Measurements from ENCODE around the gene CPD. TPM values are rescaled to one million over a fixed set of nuclear protein-coding genes. Genes with fewer than 3 reads are reported as not detected.

Gene CPD
- polyA plus RNA-seq, 1 experiment: 109 TPM

DNA sequence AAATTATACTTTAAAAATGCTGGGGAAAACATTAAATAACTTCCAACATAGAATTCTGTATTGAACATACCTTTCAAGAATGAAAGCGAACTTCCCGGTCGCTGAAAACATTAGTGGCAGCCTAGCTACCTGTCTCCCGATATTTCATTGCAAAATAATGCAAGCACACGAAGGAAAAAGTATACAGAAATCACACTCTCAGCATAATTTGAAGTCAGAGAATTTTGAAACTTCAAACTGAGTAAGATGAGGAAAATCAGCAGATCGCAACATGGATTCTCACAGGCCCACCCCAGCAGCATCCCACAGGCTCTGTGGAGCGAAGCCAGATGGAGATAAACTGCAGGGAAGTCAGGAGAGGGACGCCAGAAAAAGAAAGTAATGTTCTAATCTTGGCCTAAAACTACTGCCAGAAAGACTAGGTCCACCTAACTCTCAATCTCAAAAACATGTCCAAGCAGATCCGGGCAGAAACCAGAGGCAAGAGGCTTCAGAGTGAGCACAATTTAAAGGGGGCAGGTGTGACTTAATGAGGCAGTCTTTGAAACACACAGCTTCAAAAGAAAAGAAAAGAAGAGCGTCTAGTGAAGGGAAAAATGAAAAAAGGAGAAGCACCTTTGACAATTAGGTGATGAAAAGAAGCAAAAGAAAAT is 93.6 kb downstream of the CPD start:
- H3K27ac ChIP-seq (ENCODE audit: low read depth, low read length): no peak overlapping the region
- TF ChIP-seq, protein P1, sequence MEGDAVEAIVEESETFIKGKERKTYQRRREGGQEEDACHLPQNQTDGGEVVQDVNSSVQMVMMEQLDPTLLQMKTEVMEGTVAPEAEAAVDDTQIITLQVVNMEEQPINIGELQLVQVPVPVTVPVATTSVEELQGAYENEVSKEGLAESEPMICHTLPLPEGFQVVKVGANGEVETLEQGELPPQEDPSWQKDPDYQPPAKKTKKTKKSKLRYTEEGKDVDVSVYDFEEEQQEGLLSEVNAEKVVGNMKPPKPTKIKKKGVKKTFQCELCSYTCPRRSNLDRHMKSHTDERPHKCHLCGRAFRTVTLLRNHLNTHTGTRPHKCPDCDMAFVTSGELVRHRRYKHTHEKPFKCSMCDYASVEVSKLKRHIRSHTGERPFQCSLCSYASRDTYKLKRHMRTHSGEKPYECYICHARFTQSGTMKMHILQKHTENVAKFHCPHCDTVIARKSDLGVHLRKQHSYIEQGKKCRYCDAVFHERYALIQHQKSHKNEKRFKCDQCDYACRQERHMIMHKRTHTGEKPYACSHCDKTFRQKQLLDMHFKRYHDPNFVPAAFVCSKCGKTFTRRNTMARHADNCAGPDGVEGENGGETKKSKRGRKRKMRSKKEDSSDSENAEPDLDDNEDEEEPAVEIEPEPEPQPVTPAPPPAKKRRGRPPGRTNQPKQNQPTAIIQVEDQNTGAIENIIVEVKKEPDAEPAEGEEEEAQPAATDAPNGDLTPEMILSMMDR (IDR thresholded peaks at IDR 0.05; ENCODE audit: low read depth, low read length): no peak
- no peak overlapping the region for H3K4me3 ChIP-seq (ENCODE audit: low read depth, low read length)
- ChIA-PET CTCF (no interaction called here), POLR2A (no interaction called here)
- H3K27me3 ChIP-seq (ENCODE audit: control insufficient read depth, insufficient read depth, low read length): no peaks in the 10 kb centered on the region
- no peak for DNase-seq (ENCODE audit: low read depth, low spot score)
- peaks cover under 1% of the 10 kb centered on the region; the same call in 1 of the 2 replicates for H3K9me3 ChIP-seq (ENCODE audit: control insufficient read depth, insufficient read depth, low read length)

DNA sequence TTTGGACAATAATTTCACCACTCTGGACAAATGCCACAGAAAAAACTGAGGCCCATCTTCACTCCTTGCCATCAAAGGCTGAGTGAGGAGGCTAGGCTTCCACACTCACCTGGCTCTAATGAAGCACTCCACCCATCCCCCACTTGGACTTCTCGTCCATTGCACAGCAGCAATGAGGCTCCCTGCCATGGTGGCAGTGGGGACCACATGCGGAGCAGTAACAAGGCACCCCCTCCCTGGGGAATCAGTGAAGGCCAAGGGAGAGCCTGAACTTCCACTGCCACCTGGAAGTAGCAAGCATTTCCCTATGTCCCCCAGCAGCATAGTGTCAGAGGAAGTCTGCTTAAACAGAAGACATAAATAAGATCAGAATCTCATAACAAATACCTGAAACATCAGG is 96.5 kb downstream of the CPD start:
- no peak overlapping the region for H3K27ac ChIP-seq (ENCODE audit: low read depth, low read length)
- H3K4me3 ChIP-seq (ENCODE audit: low read depth, low read length): no peak overlapping the region
- POLR2A ChIA-PET: no interaction called here
- TF ChIP-seq, protein P1 (IDR thresholded peaks at IDR 0.05; ENCODE audit: low read depth, low read length): no peak
- no peaks in the 10 kb centered on the region for H3K27me3 ChIP-seq (ENCODE audit: control insufficient read depth, insufficient read depth, low read length)
- no peak for DNase-seq (ENCODE audit: low read depth, low spot score)
- H3K9me3 ChIP-seq (ENCODE audit: control insufficient read depth, insufficient read depth, low read length): peaks cover 3% of the 10 kb centered on the region; the same call in 1 of the 2 replicates
- CTCF ChIA-PET: interaction anchor here (2.2 kb wide), 1 partner anchor 8 kb away, joined by 28 read pairs; no protein-coding TSS in a partner anchor

DNA sequence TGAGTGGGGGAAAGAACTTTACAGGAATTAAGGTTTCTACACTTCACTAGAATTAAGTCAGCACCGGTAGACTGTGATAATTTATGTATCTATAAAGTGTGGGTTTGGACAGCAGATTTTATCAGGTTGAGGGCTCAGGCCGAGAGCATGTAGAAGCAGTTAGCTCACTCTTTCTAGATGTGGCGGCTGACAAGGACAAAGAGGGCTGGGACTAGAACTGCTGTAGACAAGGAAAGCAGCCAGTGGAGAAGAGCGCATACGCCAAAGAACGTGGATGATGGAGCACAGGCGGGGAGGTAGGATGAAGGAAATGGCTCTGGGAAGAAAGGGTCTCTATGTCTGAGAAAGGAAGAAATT is 98.0 kb downstream of the CPD start:
- H3K27me3 ChIP-seq (ENCODE audit: control insufficient read depth, insufficient read depth, low read length): no peaks in the 10 kb centered on the region
- H3K9me3 ChIP-seq (ENCODE audit: control insufficient read depth, insufficient read depth, low read length): peaks cover 3% of the 10 kb centered on the region; the same call in 1 of the 2 replicates
- TF ChIP-seq, protein P1 (IDR thresholded peaks at IDR 0.05; ENCODE audit: low read depth, low read length): no peak
- H3K4me3 ChIP-seq (ENCODE audit: low read depth, low read length): peak overlapping the region; percentile 75
- ChIA-PET POLR2A (interaction anchor here (0.9 to 1.4 kb wide), 3 partner anchors 17 to 185 kb away, joined by 3 to 4 read pairs (median 3); partner anchors contain the start of gene BLMH), CTCF (interaction anchor here (0.6 to 2.3 kb wide), 31 partner anchors 8 to 371 kb away, joined by 3 to 28 read pairs (median 4); partner anchors contain the start of gene CRLF3)
- no peak for DNase-seq (ENCODE audit: low read depth, low spot score)
- no peak overlapping the region for H3K27ac ChIP-seq (ENCODE audit: low read depth, low read length)

GRCh38 chr17:30477083-30477773 is 98.5 kb downstream of the CPD start, which contains the start of gene GOSR1:
GOSR1 (plus strand) TSS chr17:30477408; CDS start chr17:30477434, 26 bp downstream.
- H3K4me3 ChIP-seq (ENCODE audit: low read depth, low read length): peak within 1 kb of the TSS; percentile 75
- TF ChIP-seq, protein P1 (IDR thresholded peaks at IDR 0.05; ENCODE audit: low read depth, low read length): peak; percentile 81
- POLR2A ChIA-PET: interaction anchor here (0.7 to 1.4 kb wide), 4 partner anchors 17 to 186 kb away, joined by 3 to 4 read pairs (median 3); partner anchors contain the start of gene BLMH
- H3K27ac ChIP-seq (ENCODE audit: low read depth, low read length): peak within 1 kb of the TSS; percentile 74
- DNase-seq (ENCODE audit: low read depth, low spot score): peak; percentile 90
- CTCF ChIA-PET: interaction anchor here (0.6 to 2.3 kb wide), 32 partner anchors 8 to 372 kb away, joined by 3 to 28 read pairs (median 3); partner anchors contain the start of gene CRLF3
- H3K27me3 ChIP-seq (ENCODE audit: control insufficient read depth, insufficient read depth, low read length): no peaks in the 10 kb centered on the region
- H3K9me3 ChIP-seq (ENCODE audit: control insufficient read depth, insufficient read depth, low read length): peaks cover 3% of the 10 kb centered on the region; the same call in 1 of the 2 replicates
